Skeletal muscle cell (primary cell): Measurements from ENCODE around the gene OLFML1.
A peak's percentile ranks its signal among the peaks of the same experiment; 100 is the strongest.
"Not testable (repeated sequence)": the region's sequence is repeated elsewhere in the genome, so short reads cannot be mapped to it uniquely, and the experiment has no call there.

ENCODE experiments used
- DNase-seq: peaks from one replicate; pipeline ENCODE4 v3.0.0-alpha.2; 2010; ENCODE audit warnings: low read depth
- H3K4me3 ChIP-seq: 2 replicates; pipeline ENCODE4 v1.5.1; 2011; ENCODE audit warnings: low read depth, mild to moderate bottlenecking, control low read depth, low read length, moderate library complexity

OLFML1 gene

DNA sequence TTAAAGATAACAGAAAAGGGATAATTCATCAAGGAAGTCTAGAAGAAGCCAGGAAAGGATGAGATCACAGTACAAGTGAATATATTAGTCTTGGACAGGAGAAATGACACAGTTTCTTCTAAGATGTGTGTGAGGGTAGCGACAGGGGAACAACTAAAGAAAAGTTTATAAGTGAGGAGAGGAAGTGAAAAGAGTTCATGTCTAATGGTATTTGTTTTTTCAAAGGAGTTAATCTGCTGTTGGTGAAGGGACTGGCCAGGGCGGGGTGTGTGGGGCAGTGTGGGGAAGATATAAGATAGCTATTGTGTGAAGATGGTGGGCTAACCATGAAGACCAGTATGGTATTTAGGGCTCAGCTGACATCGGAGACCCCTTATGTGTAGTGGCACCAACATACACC is 20.9 kb downstream of the OLFML1 start:
- DNase-seq, result no peak
- H3K4me3 ChIP-seq, result no peak overlapping the region

- no peak overlapping the region for H3K4me3 ChIP-seq
- DNase-seq, result no peak
These were observed 22.8 kb downstream of the OLFML1 start for GRCh38 chr11:7508087-7508486.

GRCh38 chr11:7509966-7510365 is 24.7 kb downstream of the OLFML1 start:
- no peak for DNase-seq
- no peak overlapping the region for H3K4me3 ChIP-seq

DNA sequence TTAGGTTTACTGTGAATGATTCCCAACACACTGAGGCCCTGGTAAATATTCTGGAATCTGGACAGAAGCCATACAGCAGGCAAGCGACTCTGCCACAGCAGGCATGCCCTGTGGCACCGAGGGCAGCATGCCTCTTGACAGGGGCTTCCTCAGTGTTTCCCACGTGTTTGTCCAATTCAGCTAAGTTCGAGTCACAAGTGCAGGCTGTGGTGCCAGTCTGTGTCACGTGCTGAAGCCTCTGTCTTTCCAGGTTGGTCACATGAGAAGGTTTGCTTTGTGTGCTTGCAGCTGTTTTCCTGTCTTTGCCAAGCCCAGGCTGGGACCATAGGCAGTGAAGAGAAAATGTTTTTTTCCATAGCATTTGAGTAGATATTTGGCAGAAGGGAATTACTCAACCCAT is 26.1 kb downstream of the OLFML1 start:
- H3K4me3 ChIP-seq, result no peak overlapping the region
- DNase-seq, result no peak

DNA sequence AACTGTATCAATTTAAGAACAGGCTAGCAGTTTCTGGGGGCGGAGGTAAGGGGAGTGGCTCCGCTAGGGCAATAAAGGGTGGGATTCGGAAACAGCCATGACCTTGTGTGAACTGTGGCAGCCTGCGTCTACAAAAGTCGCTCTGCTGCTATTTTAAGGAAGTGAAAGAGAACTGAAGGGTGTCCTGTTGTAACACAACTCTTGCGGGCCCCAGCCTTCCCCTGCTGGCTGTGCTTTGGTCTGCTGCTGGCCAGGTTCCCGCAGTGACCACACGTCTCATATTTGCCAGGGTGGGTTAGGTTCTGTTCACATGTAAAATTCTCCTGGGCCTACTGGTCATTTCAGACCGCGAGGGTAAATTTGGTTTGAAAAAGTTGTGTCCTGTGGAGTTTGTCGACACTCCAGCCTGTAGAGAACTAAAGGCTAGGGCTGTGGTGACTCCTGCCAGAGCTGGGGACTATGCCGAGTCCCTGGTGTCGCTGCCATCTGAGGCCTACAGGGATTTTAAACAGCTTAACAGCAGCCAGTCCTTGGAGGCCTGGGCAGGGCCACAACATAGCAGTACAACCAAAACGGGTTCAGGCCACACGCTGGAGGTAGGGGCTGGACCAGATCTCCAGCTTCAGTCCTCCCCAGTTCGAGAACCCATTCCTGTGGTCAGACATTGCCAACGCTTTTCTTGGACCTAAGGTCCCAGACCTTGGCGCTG is 27.4 kb downstream of the OLFML1 start:
- no peak for DNase-seq
- peak overlapping the region; percentile 64 for H3K4me3 ChIP-seq

- DNase-seq, result no peak
- H3K4me3 ChIP-seq, result peak within 1 kb of the TSS; percentile 64
These were observed 28.2 kb downstream of the OLFML1 start, which contains the start of gene PPFIBP2 for GRCh38 chr11:7513234-7514098. Gene PPFIBP2 (plus strand): TSS chr11:7513999. CDS start chr11:7549476, 35,477 bp downstream.

DNA sequence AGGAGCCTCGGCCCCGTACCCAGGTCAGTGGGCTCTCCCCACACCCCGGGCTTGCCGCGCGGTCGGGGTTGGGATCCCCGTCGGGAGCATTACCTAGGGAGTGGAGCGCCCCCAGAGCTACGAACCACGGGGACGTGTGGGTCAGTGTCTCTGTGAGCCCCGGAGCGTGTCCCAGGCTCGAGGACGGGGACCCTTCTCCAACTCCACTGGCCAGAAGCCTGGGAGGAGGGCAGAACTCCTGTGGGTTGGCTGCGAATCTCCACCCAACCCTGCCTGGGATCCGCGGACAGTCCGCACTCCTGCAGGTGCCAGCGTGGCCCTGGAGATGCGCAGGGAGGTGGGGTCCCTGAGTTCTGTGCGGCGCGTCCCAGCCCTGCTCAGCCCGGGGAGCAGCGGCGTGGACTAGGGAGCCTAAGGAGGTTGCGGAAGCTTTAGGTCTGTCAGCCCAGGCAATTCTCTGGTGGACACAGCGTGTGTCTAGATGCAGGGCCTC is 28.8 kb downstream of the OLFML1 start:
- H3K4me3 ChIP-seq, result peak overlapping the region; percentile 64
- no peak for DNase-seq

- H3K4me3 ChIP-seq, result no peak overlapping the region
- DNase-seq, result no peak
These were observed 30.2 kb downstream of the OLFML1 start for GRCh38 chr11:7515447-7515886.

DNA sequence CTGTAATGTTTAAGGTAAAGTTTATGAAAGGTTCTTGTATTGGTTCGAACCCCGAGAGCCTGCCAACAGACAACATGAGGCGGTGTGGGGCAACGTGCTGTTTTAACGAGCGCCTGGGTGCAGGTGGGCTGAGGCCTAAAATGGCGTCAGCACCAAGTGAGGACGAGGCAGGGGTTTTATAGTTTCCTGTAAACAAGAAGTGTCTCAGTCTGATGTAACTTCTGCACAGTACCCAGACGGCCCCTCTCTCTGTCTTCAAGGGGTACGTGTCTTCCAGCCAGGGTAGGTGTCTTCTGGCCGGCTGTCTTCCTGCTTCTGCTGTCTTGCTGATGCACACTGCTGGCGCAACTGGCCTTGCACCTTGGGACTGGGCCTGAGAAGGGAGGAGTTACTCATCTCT is 31.2 kb downstream of the OLFML1 start:
- no peak for DNase-seq
- H3K4me3 ChIP-seq, result no peak overlapping the region

GRCh38 chr11:7517743-7518142 is 32.4 kb downstream of the OLFML1 start:
- not testable (repeated sequence) for DNase-seq, H3K4me3 ChIP-seq

DNA sequence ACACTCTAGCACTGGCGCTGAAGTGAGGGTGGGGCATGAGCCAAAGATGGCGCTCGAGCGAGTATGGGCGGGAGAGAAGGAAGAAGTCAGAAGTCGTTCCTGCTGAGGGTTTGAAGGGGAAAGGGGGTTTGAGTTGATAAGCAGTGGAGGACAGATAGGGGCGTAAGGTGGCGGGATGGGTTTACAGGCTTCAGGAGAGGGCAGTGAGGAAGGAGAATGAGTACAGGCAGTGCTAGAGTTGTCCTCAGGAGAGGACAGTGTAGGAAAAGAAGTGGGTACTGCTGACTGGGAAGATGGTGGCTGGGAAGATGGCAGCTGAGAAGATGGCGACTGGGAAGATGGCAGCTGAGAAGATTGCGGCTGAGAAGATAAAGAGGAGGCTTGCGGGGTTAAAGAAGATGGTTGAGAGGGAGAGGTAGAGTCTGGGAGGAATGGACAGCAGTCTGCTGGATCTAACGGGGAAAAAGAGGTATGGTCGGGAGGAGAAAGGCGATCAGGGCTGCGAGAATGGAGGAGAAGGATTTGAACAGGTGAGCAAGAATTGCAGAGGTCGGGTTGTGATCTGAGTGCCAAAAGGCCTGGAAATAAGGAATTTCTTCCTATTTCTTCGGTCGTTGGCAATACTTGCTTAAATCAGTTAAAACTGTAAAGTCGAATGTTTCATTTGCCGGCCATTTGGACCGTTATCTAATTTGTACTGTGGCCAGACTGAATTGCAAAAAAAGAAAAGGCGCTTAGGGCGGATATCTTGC is 33.7 kb downstream of the OLFML1 start:
- no peak for DNase-seq
- no peak overlapping the region for H3K4me3 ChIP-seq

DNA sequence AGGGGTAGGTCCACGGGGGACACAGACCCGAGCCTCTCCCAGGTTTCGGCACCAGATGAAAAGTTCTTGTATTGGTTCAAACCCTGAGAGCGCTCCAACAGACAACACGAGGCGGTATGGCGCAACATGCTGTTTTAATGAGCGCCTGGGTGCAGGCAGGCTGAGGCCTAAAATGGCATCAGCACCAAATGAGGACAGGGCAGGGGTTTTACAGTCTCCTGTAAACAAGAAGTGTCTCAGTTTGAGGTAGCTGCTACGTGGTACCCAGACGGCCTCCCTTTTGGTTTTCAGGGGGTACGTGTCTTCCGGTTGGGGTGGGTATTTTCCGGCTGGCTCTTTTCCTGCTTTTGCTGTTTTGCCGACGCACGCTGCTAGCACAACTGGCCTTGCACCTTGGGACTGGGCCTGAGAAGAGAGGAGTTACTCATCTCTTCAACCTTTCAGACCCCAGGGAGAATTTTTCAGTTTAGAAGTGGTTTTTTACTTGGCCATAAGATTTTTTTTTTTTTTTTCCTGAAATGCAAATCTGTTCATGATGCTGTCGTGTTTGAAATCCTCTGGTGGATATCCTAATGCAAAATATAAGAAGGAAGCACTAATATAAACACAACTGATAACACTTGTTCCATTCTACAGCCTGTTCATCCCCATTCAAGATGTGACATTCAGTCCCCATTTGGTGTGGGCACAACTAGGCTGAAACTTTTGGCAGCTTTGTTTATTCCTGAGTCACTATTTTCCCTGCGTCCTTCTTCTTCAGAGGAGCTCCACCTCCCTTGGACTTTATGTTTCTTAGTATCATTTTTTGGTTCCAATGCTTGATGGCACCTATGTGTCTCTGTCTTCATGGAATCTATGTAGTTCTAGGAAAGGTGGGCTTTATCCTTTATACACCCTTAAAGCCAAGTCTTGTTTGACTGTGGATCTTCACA is 35.0 kb downstream of the OLFML1 start:
- H3K4me3 ChIP-seq, result no peak overlapping the region
- DNase-seq, result no peak

DNA sequence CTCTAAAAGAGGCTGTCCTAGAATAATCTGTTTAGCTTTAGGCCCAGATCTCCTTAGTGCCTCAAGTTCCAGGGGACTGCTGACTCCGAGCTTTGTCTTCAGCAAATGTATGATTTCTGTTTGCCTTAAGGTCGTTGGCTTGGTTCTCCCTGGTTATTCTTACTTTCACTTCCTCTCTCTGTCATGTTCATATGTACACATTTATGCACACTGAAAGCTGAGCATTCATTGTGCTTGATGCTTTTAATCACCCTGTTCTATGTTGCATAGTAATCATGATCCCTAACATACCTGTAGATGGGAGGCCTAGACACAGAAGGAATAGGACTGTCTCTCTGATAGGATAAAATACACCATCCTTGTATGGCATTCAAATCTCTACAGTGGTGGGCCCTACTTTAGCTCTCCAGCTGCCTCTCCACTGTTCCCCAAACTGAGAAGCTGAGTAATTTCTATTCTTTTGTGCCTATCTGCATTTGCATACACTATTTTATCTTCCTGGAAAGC is 35.7 kb downstream of the OLFML1 start:
- no peak for DNase-seq
- no peak overlapping the region for H3K4me3 ChIP-seq

DNA sequence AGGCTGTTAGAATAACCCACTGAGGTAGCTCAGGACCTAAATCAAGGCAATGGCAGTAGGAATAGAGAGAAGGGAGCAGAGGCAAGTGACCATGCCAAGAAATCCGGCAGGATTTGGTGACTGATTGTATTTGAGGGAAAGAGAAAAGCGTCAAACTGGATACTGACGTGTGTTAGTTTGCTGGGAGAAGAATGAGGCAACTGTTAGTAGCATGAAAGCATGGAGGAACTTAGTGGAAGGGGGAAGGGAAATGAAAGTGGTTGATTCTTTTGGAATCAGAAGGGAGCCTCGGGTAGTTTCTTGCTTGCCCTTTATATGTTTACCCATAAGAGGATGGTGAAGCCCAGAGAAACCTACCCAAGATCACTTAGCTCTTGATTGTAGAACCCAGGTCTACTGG is 36.8 kb downstream of the OLFML1 start:
- no peak for DNase-seq
- H3K4me3 ChIP-seq, result no peak overlapping the region

GRCh38 chr11:7522546-7522945 is 37.2 kb downstream of the OLFML1 start:
- no peak overlapping the region for H3K4me3 ChIP-seq
- DNase-seq, result no peak

DNA sequence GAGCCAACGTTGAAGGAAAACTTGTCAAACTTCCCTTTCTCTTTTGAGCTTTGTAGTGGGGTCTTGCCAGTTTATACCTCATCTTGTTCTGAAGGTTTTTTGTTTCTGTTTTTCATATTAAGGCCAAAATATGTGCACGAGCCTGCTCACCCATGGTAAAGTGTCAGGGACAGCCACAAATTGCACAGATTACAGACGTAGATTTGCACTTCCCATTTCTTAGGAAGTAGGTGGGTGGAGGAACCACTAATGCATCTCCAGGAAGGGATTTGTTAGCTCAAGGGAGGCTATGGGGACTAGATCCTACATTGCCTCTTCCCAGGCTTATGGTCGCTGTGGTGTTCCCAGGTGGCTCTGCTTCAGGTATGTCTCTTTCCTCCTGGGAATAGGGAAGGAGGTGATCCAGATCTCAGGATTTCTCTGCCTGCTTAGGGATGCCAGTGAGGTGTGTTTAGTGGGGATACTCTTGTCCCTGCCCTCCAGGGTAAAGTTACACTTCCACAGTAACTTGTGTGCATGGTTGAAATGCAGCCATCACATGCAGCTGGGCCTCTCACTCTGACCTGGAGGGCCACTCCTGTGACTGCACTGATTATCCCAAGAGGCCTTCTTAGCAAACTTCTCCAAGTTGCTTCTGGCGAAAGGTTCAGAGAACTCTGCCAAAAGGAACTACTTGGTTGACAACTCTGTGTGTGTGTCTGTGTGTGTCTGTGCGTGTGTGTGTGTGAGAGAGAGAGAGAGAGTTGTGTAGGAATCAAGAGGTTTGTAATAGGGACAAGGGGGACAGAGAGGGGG is 38.3 kb downstream of the OLFML1 start:
- DNase-seq, result no peak
- no peak overlapping the region for H3K4me3 ChIP-seq

DNA sequence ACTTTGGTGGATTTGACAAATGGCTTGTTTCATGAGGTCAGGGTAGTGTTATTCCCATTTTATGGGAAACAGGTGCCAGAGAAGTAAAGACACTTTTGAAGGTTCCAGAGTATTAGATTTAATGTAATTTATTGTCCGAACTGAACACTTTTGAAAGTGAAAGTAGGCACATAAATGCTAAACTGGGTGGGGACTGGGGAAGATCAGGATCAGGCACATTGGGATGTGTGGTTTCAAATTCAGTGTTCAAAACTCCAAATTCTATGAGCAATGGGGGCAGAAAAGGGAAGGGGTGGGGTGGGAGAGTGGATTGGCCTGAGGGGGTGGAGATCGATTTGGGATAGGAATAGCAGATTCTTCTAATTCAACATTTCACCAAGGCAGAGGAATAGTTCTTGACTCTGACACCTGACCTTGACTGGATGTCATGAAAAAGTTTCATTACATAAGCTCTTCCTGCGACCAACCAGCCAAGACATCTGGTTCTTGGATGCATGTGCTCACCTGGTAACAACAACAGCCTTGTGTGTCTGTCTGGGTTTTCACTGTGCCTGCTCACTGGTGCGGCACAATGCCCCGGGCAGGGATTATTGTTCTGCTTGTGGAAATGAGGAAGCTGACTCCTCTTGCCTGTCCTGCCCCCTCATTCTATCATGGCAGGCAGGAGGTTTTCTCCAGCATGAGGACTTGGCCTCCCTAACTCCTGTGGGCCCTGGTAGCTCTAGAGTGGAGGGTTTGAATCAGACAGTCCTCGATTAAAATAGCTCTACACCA is 39.3 kb downstream of the OLFML1 start:
- DNase-seq, result no peak
- no peak overlapping the region for H3K4me3 ChIP-seq
